Right forelimb (tissue), 1 donor: ENCODE data around the gene PSMG4.

Experiments used
- DNase-seq: peaks from one replicate; pipeline ENCODE4 v3.0.0-alpha.2; 2018

The PSMG4 gene

GRCh38 chr6:3252369-3252768 lies 6.4 kb upstream of the PSMG4 start:
- DNase-seq: no peak

- no peak for DNase-seq
Measured at GRCh38 chr6:3252861-3253596, 5.7 kb upstream of the PSMG4 start.

GRCh38 chr6:3253597-3253961 lies 5.2 kb upstream of the PSMG4 start:
- no peak for DNase-seq

GRCh38 chr6:3258201-3258600 lies 546 bp upstream of the PSMG4 start:
- no peak for DNase-seq

GRCh38 chr6:3259491-3259958 lies 778 bp downstream of the PSMG4 start:
- DNase-seq: peak; percentile 61

GRCh38 chr6:3260296-3260695 lies 1.5 kb downstream of the PSMG4 start:
- no peak for DNase-seq

GRCh38 chr6:3260772-3261517 lies 2.2 kb downstream of the PSMG4 start:
- DNase-seq: no peak

GRCh38 chr6:3261518-3261820 lies 2.7 kb downstream of the PSMG4 start:
- DNase-seq: no peak

- no peak for DNase-seq
Measured at GRCh38 chr6:3261921-3262320, 3.2 kb downstream of the PSMG4 start.

GRCh38 chr6:3263096-3263495 lies 4.3 kb downstream of the PSMG4 start:
- DNase-seq: no peak

GRCh38 chr6:3264356-3264755 lies 5.6 kb downstream of the PSMG4 start:
- DNase-seq: no peak

- no peak for DNase-seq
Measured at GRCh38 chr6:3265671-3266070, 6.9 kb downstream of the PSMG4 start.

- DNase-seq: no peak
Measured at GRCh38 chr6:3266170-3266569, 7.4 kb downstream of the PSMG4 start.

- DNase-seq: no peak
Measured at GRCh38 chr6:3267162-3267561, 8.4 kb downstream of the PSMG4 start.

GRCh38 chr6:3268680-3269079 lies 9.9 kb downstream of the PSMG4 start:
- no peak for DNase-seq

GRCh38 chr6:3269281-3269975 lies 10.7 kb downstream of the PSMG4 start:
- no peak for DNase-seq

- DNase-seq: no peak
Measured at GRCh38 chr6:3270258-3270657, 11.5 kb downstream of the PSMG4 start.

GRCh38 chr6:3271756-3272155 lies 13.0 kb downstream of the PSMG4 start:
- DNase-seq: no peak

- DNase-seq: no peak
Measured at GRCh38 chr6:3272911-3273547, 14.3 kb downstream of the PSMG4 start.

GRCh38 chr6:3273707-3274521 lies 15.2 kb downstream of the PSMG4 start:
- DNase-seq: no peak

- DNase-seq: no peak
Measured at GRCh38 chr6:3276174-3277167, 17.7 kb downstream of the PSMG4 start.
